ENCODE data around the gene DDRGK1.
"Not testable (repeated sequence)": the region's sequence is repeated elsewhere in the genome, so short reads cannot be mapped to it uniquely, and the experiment has no call there.

DDRGK1 gene

GRCh38 chr20:3183896-3184612, 20.4 kb downstream of the DDRGK1 start:
- no peak for DNase-seq (ENCODE audit: low read depth in 3 of 3)

DNA sequence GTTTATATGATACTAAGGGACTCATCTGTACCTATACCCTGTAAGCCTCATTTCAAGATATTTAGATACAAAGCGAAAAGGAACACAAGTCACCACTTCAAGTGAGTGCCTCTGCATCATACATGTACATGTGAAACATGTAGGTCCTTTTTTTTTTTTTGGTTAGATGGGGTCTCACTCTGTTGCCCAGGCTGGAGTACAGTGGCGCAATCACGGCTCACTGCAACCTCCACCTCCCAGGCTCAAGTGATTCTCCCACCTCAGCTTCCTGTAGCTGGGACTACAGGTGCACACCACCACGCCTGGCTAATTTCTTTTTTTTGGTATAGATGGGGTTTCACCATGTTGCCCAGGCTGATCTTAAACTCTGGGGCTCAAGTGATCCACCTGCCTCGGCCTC, 22.1 kb downstream of the DDRGK1 start:
- DNase-seq (ENCODE audit: low read depth in 3 of 3) = not testable (repeated sequence)

DNA sequence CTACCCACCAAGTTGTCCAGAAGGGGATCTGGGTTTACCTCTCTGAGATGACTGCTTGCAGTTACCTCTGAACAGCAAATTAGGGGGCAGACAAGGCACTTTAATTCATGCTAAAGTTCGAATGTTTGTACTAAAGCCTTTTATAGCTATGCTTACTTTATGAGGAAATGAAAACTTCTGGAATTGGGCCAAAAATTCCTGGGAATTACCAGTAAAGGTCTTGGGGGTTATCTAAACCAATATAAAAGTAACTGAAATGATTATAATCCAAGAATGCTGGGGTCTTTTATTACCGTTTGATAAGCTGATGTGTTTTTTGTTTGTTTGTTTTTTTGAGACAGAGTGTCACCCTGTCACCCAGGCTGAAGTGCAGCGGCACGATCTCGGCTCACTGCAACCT, 23.2 kb downstream of the DDRGK1 start:
- no peak for DNase-seq (ENCODE audit: low read depth in 3 of 3)

GRCh38 chr20:3180319-3180718, 24.2 kb downstream of the DDRGK1 start:
- no peak for DNase-seq (ENCODE audit: low read depth in 3 of 3)

- no peak for DNase-seq (ENCODE audit: low read depth in 3 of 3)
Observed at GRCh38 chr20:3177746-3178485, 26.6 kb downstream of the DDRGK1 start.

GRCh38 chr20:3175270-3175669, 29.2 kb downstream of the DDRGK1 start:
- no peak for DNase-seq (ENCODE audit: low read depth in 3 of 3)

DNA sequence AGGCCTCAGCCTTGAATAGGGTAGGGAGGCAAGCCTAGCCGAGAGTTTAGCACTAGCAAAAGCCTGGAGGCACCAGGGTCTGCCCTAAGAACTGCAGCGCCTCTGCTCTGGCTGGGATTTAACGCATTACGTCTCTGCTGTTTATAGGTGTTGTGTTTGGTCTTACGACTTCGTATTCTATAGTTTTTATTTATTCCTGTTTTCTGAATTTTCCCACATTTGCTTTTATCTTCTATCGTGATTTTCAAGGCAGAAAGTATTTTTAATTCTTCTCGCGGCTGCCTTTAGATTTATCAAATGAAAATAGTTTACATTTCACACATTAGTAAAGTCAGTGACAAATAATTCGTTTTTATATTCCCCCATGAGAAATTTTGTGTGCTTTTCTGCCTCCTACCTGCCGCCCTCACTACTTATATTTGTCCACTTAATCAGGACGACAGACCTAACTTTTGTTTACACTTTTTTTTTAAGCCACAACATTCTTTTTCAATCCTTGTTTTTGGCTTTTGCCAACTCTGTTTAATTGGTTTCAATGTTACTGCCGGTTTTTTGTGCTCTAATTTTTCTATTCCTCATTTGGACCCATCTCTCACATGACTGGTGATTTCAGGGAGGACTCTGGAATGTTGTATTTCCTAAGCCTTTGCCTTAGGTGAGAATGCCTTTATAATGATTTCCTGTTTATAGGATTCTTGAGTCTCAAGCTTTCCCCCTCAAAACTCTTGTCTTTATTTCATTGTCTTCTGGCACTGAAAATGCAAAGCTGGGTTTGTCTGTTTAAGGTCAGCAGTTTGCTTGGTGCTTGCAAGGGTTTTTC, 29.8 kb downstream of the DDRGK1 start:
- no peak for DNase-seq (ENCODE audit: low read depth in 3 of 3)

- peak; percentile 75 to 95 (median 75) for DNase-seq (ENCODE audit: low read depth in 3 of 3)
Observed at GRCh38 chr20:3173610-3174441, 30.7 kb downstream of the DDRGK1 start.

- peak; percentile 44 to 64 (median 44) for DNase-seq (ENCODE audit: low read depth in 3 of 3)
Observed at GRCh38 chr20:3172933-3173609, 31.4 kb downstream of the DDRGK1 start, which contains the start of gene LZTS3. Gene LZTS3 (minus strand): TSS chr20:3173549. CDS start chr20:3167163, 6,386 bp downstream.

DNA sequence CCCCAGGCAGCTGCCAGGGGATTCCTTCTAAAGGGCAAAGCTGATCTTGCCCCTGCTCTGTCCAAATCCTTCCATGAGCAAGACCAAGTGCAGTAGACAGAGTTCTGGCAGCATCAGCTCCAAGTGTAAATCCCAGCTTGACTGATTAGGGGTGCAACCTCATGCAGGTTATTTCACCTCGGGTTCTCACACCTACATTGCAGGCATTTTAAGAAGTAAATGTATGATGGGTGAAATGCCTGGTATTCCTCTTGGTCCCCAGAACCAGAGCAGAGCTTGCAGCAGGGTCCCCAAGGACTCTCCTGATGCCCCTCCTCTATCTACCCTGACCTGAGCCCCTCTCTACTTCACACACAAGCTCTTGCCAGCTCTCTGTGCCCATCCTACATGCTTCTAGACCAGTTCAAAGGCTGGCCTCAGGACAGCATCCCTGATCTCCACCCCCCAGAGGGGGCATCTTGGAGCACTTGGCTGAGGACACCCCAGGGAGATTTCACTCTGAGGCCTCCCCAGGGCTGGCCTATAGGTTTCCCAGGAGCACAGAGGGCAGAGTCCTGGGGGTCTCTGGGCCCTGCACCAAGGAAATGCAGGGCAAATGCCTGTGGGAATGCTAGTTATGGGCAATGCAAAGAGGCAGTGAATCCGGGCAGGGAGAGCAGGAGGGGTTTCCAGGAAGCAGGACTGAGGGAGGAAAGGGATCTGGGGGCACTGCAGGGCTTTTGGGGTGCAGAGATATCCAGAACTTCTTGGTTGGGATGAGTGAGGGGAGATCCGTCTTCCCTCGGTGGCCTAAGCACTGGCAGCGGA, 32.2 kb downstream of the DDRGK1 start:
- no peak for DNase-seq (ENCODE audit: low read depth in 3 of 3)

DNA sequence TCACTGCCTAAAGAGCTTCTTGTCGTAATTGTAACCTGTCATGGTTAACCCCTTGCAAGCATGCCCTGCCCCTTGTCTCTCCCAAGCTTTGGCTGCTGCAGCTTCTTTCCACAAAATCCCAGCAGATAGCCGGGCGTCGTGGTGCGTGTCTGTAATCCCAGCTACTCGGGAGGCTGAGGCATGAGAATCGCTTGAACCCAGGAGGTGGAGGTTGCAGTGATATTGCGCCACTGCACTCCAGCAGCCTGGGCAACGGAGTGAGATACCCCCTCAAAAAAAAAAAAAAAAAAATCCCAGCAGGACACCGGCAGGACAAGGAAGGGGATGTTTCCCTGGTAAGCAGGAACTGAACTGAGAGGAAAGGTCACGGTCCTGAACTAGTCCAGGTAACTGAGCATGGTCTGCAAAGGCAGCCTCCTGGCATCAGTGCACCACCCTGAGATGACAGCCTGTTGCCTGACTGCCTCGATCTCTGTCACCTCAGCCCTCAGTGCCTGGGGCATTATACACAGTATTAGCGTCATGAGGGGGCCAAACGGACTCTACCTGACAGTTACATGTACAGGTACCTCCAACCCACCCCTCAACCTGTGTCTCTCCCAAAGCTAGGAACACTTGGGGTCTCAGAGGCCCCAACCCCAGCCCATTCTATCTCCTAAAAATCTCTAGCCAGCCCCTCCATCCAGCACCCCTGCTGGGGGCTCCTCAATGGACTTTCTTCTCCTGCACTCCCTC, 32.9 kb downstream of the DDRGK1 start:
- no peak for DNase-seq (ENCODE audit: low read depth in 3 of 3)

DNA sequence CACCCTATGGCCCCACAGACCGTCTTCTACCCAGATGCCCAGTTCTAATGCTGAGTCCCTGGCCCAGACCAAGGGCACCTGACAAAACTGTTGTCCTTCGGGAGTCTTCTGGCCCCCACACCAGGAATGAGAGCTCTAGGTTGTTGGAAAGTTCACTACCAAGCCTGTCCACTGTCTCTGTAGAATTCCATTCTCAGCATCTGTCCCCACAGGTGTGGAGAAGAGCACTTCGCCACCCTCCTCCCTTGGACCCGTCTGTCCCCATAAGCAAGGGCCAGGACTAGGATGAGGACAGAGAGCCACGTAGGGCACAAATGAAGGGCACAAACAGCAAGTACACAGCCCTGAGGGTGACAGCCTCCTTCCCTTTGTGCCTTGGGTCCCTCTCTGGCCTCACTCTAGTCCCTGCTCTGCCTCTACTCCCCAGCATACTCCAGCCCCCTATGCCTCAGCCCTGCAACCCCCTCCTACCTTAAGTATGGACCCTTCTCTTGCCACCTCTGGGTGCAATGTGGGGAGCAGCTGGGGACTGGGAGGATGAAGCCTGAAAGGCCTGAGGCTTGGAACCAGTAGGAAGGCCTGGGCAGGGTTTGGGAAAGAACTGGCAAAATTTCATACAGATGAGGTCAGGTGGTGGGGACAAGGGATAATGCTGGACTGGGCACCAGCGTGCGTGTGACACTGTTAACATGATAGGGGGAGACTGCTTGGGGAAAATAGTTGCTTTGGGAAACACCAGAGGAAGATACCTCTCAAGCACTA, 35.5 kb downstream of the DDRGK1 start:
- DNase-seq (ENCODE audit: low read depth in 3 of 3) = no peak

GRCh38 chr20:3168079-3168828, 36.2 kb downstream of the DDRGK1 start:
- no peak for DNase-seq (ENCODE audit: low read depth in 3 of 3)

GRCh38 chr20:3167738-3168078, 36.8 kb downstream of the DDRGK1 start:
- no peak for DNase-seq (ENCODE audit: low read depth in 3 of 3)

DNA sequence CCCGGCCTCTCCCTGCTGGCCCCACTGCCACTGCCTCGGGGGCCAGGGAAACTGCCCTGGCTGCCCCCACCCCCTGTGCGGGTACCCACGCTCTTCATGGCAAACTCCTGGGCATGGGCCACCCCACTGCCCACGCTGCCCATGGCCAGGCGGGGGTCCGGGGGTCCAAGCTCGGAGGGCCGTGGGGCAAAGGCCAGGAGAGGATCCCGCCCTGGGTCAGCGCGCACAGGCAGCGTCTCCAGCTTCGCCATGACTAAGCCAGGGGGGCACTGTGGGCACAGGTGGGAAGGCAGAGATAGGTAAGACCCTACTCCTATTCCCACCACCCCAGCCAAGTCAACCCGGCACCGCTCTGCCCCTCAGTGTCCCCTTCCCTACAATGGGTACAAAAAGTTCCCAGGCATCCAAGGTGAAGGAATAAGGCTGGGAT, 37.6 kb downstream of the DDRGK1 start:
- no peak for DNase-seq (ENCODE audit: low read depth in 3 of 3)

- no peak for DNase-seq (ENCODE audit: low read depth in 3 of 3)
Observed at GRCh38 chr20:3166338-3166912, 38.1 kb downstream of the DDRGK1 start.

All from stimulated activated CD4-positive, alpha-beta T cell treated with anti-CD3 and anti-CD28 coated beads, TNF-alpha, amount 100 ng/mL, for 48 hours (primary cell).